Measurements from ENCODE around the gene MUC5B.

MUC5B gene

DNA sequence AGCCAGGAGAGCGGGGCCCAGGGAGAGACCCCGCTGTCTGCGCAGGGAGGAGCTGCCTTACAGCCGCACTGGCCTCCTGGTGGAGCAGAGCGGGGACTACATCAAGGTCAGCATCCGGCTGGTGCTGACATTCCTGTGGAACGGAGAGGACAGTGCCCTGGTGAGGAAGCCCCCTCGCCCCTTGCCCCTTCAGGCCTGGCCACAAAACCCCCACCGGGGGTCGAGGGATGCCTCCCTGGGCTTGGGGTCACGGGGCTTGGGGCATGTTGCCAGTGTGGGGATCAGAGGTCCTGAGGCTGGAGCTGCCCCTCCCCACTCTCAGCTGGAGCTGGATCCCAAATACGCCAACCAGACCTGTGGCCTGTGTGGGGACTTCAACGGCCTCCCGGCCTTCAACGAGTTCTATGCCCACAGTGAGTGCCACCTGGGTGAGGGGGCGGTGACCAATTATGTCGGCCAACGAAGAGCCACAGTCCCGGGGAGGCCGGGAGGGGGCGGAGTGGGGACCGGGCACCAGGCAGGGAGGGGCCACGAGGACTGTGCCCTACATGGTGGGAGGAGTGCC is 4.2 kb downstream of the MUC5B start:
- no peak overlapping the region for H3K27ac Mint-ChIP-seq
- H3K4me1 Mint-ChIP-seq: peaks cover 0 to 2% of the 10 kb centered on the region in 2 donors
- peaks cover 4 to 19% of the 10 kb centered on the region in 2 donors for H3K27me3 Mint-ChIP-seq
- ATAC-seq (replicated peaks) (no peak), DNase-seq (no peak)
- H3K4me3 Mint-ChIP-seq: no peak overlapping the region
- no peaks in the 10 kb centered on the region for H3K9me3 Mint-ChIP-seq
- no peaks in the 10 kb centered on the region for H3K36me3 Mint-ChIP-seq

DNA sequence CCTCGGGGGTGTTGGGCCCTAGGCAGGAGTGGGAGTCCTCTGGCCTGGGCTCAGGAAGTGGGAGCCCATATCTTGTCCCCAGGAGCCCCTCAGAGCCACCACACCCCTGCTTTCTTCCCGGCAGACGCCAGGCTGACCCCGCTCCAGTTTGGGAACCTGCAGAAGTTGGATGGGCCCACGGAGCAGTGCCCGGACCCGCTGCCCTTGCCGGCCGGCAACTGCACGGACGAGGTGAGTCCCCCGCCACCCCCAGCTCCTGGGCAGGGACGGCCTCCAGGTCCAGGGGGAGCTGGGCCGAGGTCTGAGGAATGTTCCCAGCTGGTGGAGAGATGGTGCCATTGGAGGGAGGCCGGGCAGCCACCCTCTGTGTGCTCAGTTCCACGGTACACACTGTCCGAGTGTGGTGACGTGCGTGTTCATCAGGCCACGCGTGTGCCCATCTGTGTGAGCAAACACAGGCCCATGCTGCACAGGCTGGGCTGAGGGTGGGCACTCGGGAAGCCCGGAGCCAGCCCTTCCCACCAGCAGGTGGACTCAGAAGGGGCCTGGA is 4.8 kb downstream of the MUC5B start:
- DNase-seq (no peak), ATAC-seq (replicated peaks) (no peak)
- H3K27ac Mint-ChIP-seq: no peak overlapping the region
- H3K27me3 Mint-ChIP-seq: peaks cover 4 to 19% of the 10 kb centered on the region in 2 donors
- H3K36me3 Mint-ChIP-seq: no peaks in the 10 kb centered on the region
- H3K4me1 Mint-ChIP-seq: peaks cover 0 to 2% of the 10 kb centered on the region in 2 donors
- no peaks in the 10 kb centered on the region for H3K9me3 Mint-ChIP-seq
- H3K4me3 Mint-ChIP-seq: no peak overlapping the region

DNA sequence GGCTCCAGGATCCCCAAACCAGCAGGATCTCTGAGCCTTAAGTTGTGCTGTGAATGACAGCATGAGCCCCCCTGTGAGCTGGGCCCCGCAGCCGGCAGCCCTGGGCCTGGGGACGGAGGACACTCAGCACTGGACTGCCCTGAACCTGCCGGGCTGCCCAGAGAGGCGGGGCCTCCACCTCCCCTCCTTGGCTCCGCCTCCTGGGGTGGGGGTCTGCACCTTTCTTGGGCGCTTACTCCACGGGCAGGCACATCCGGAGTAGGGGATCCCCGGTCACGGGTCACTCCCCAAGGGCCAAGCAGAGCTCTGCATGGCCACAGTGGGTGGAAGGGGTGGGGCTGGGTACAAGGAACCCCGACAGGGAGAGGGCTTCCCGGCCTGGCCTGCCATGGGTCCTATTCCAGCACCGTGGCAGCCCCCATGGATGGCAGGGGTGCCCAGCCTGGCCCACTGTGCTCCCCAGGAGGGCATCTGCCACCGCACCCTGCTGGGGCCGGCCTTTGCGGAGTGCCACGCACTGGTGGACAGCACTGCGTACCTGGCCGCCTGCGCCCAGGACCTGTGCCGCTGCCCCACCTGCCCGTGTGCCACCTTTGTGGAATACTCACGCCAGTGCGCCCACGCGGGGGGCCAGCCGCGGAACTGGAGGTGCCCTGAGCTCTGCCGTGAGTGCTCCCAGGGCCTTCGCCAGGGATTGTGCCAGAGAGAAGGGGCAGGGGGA is 5.4 kb downstream of the MUC5B start:
- H3K9me3 Mint-ChIP-seq: no peaks in the 10 kb centered on the region
- no peaks in the 10 kb centered on the region for H3K36me3 Mint-ChIP-seq
- no peak for ATAC-seq (replicated peaks)
- H3K27ac Mint-ChIP-seq: no peak overlapping the region
- H3K4me1 Mint-ChIP-seq: peaks cover 0 to 2% of the 10 kb centered on the region in 2 donors
- H3K27me3 Mint-ChIP-seq: peaks cover 4 to 14% of the 10 kb centered on the region in 2 donors
- DNase-seq: no peak
- H3K4me3 Mint-ChIP-seq: no peak overlapping the region

DNA sequence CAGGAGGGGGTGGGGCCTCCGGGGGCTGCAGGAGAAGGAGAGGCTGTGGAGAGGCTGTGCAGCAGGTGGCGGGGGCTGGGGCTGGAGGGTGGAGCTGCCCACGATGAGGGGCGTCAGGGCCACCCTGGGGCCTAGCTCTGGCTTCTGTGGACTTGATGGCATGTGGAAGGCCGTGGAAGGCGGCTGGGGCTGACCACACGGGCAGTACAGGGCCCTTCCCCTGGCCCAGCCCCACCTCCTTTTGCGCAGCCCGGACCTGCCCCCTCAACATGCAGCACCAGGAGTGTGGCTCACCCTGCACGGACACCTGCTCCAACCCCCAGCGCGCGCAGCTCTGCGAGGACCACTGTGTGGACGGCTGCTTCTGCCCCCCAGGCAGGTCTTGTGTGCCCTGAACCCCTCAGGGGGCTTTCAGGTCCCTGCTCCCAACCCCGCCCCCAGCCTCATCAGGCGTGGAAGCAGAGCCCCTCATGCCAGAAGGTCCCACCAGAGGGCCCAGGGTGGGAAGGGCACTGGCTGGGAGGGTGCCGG is 6.1 kb downstream of the MUC5B start:
- Mint-ChIP-seq H3K4me1 (peaks cover 0 to 2% of the 10 kb centered on the region in 2 donors), H3K9me3 (no peaks in the 10 kb centered on the region), H3K4me3 (no peak overlapping the region), H3K27me3 (peaks cover 3 to 9% of the 10 kb centered on the region in 2 donors), H3K36me3 (no peaks in the 10 kb centered on the region), H3K27ac (no peak overlapping the region)
- DNase-seq (no peak), ATAC-seq (replicated peaks) (no peak)

DNA sequence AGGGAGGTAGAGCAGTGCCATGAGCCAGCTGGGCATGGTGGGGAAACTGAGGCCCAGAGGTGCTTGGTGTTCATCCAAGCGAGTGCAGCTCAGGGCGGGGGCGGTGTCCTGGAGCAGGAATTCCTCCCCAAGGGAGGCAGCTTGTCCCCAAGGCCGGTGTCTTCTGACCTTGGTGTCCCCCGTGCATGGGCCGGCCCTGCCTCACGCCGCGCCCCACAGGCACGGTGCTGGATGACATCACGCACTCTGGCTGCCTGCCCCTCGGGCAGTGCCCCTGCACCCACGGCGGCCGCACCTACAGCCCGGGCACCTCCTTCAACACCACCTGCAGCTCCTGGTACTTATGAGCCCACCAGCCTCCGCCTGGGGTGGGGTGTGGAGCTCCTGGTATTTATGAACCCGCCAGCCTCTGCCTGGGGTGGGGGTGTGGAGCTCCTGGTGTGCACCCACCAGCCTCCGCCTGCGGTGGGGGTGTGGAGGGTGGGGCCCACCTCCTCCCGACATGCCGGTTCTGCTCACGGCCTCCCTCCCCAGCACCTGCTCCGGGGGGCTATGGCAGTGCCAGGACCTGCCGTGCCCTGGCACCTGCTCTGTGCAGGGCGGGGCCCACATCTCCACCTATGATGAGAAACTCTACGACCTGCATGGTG is 6.7 kb downstream of the MUC5B start:
- DNase-seq (no peak), ATAC-seq (replicated peaks) (no peak)
- Mint-ChIP-seq H3K27me3 (peaks cover 0 to 6% of the 10 kb centered on the region in 2 donors), H3K4me3 (no peak overlapping the region), H3K36me3 (no peaks in the 10 kb centered on the region), H3K4me1 (peaks cover 0 to 2% of the 10 kb centered on the region in 2 donors), H3K9me3 (no peaks in the 10 kb centered on the region), H3K27ac (no peak overlapping the region)

DNA sequence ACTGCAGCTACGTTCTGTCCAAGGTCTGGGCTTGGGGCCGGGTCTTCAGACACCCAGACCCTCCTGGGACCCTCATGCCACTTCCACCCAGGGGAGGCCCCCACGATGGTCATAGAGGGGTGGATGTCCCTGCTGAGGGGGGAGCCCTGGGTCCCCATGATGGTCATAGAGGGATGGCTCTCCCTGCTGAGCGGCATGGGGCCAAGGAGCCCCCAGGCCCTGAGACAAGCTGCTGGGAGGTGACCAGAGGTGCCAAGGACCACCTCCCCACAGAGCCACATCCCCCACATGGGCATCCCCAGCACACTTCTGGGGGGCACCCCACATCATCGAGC is 7.2 kb downstream of the MUC5B start:
- Mint-ChIP-seq H3K27me3 (peaks cover 0 to 6% of the 10 kb centered on the region in 2 donors), H3K4me3 (no peak overlapping the region), H3K9me3 (no peaks in the 10 kb centered on the region), H3K27ac (no peak overlapping the region), H3K4me1 (peaks cover 0 to 2% of the 10 kb centered on the region in 2 donors), H3K36me3 (no peaks in the 10 kb centered on the region)
- ATAC-seq (replicated peaks): no peak
- DNase-seq: no peak

DNA sequence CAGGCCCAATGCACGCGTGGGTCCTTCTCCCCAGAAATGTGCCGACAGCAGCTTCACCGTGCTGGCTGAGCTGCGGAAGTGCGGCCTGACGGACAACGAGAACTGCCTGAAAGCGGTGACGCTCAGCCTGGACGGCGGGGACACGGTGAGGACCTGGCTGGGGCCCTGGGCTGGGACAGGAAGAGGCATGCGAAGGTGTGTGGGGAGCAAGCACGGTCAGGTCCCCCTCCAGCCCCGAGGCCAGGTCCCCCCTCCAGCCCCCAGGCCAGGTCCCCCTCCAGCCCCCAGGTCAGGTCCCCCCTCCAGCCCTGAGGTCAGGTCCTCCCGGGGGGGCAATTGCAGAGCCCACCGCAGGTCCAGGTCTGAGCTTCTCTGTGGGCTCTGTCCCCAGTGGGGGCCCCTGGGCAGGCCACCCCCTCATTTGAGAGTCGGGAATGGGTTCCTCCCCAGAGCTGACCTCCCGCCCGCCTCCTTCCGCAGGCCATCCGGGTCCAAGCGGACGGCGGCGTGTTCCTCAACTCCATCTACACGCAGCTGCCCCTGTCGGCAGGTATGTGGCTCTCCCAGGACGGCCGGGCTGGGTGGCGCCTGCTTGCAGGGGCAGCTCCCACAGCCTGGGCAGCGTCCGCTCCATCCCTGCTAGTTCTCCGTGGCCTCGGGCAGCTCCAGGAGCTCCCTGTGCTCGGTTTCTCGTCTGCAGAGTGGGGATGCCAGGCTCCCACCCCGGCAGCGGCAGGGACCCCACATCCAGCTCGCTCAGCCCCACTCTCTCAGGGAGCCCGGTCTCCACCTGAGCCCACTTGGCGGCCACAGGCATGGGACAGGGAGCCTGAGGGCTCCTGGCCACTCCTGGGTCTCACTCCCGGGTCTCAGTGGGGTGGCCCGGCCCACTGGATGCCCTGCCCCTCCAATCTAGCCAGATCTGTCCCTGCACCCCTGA is 7.9 kb downstream of the MUC5B start:
- peaks cover 0 to 2% of the 10 kb centered on the region in 2 donors for H3K4me1 Mint-ChIP-seq
- no peaks in the 10 kb centered on the region for H3K36me3 Mint-ChIP-seq
- no peak overlapping the region for H3K4me3 Mint-ChIP-seq
- peaks cover 0 to 6% of the 10 kb centered on the region in 2 donors for H3K27me3 Mint-ChIP-seq
- no peak overlapping the region for H3K27ac Mint-ChIP-seq
- H3K9me3 Mint-ChIP-seq: no peaks in the 10 kb centered on the region
- no peak for DNase-seq
- no peak for ATAC-seq (replicated peaks)

DNA sequence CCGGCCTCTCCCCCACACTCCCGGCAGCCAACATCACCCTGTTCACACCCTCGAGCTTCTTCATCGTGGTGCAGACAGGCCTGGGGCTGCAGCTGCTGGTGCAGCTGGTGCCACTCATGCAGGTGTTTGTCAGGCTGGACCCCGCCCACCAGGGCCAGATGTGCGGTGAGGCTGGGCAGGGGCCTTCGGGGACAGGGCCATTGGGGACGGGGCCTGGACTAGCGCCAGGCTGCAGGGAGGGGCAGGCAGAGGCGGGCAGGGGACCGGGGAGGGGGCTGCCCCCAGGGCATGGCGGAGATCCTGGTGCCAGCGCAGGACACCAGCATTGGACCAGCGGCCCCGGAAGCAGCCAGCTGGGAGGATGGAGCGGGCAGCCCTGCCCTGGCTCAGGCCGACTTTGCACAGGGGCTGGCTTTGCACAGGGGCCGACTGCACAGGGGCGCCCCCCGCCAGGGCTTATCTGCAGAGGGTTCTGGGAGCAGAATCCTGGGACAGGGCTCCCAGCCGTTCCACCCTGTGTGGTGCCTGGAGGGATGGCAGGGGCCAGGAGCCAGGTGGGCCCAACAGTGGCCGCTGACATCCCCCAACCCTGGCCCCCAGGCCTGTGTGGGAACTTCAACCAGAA is 8.6 kb downstream of the MUC5B start:
- Mint-ChIP-seq H3K9me3 (no peaks in the 10 kb centered on the region), H3K4me1 (peaks cover 0 to 2% of the 10 kb centered on the region in 2 donors), H3K36me3 (no peaks in the 10 kb centered on the region), H3K27me3 (peaks cover 0 to 6% of the 10 kb centered on the region in 2 donors), H3K27ac (no peak overlapping the region), H3K4me3 (no peak overlapping the region)
- ATAC-seq (replicated peaks) (peak in 1 of 2 donors; percentile 35), DNase-seq (no peak)

DNA sequence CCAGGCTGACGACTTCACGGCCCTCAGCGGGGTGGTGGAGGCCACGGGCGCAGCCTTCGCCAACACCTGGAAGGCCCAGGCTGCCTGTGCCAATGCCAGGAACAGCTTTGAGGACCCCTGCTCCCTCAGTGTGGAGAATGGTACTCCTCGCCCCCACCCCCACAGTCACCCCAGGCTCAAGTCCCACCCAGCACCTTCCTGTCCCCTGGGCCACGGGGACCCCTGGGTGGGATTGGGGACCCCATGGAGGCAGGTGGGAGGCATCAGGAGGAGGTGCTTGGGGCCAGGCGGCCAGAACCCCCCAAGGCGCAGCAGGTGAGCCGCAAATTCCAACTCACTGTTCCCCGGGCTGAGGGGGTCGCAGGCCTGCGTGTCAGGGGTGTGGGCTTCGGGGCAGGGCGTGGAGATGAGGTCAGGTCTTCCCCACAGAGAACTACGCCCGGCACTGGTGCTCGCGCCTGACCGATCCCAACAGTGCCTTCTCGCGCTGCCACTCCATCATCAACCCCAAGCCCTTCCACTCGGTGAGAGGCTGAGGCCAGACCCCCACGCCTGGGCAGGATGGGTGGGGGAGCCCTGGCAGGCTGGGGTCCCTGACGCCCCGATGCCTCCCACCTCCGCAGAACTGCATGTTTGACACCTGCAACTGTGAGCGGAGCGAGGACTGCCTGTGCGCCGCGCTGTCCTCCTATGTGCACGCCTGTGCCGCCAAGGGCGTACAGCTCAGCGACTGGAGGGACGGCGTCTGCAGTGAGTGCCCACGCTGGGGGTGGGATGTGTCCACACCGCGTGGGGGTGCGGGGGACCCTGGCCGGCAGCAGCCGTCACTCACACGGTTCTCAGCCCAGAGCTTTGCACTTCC is 9.4 kb downstream of the MUC5B start:
- peaks cover 0 to 2% of the 10 kb centered on the region in 2 donors for H3K4me1 Mint-ChIP-seq
- no peak for DNase-seq
- H3K27ac Mint-ChIP-seq: no peak overlapping the region
- peaks cover 0 to 6% of the 10 kb centered on the region in 2 donors for H3K27me3 Mint-ChIP-seq
- no peaks in the 10 kb centered on the region for H3K36me3 Mint-ChIP-seq
- ATAC-seq (replicated peaks): no peak
- H3K9me3 Mint-ChIP-seq: no peaks in the 10 kb centered on the region
- H3K4me3 Mint-ChIP-seq: no peak overlapping the region

DNA sequence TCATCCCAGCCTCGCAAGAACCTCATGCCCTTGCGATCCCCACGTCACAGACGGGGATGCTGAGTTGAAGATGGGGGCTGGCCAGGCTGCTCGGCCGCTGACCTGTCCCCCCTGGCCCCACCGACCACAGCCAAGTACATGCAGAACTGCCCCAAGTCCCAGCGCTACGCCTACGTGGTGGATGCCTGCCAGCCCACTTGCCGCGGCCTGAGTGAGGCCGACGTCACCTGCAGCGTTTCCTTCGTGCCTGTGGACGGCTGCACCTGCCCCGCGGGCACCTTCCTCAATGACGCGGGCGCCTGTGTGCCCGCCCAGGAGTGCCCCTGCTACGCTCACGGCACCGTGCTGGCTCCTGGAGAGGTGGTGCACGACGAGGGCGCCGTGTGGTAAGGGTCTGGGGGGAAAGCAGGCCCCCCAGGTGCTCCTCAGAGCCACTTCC is 10.0 kb downstream of the MUC5B start:
- Mint-ChIP-seq H3K27me3 (peaks cover 0 to 6% of the 10 kb centered on the region in 2 donors), H3K27ac (no peak overlapping the region), H3K36me3 (no peaks in the 10 kb centered on the region), H3K4me3 (no peak overlapping the region), H3K4me1 (peaks cover 0 to 2% of the 10 kb centered on the region in 2 donors), H3K9me3 (no peaks in the 10 kb centered on the region)
- DNase-seq (no peak), ATAC-seq (replicated peaks) (no peak)

DNA sequence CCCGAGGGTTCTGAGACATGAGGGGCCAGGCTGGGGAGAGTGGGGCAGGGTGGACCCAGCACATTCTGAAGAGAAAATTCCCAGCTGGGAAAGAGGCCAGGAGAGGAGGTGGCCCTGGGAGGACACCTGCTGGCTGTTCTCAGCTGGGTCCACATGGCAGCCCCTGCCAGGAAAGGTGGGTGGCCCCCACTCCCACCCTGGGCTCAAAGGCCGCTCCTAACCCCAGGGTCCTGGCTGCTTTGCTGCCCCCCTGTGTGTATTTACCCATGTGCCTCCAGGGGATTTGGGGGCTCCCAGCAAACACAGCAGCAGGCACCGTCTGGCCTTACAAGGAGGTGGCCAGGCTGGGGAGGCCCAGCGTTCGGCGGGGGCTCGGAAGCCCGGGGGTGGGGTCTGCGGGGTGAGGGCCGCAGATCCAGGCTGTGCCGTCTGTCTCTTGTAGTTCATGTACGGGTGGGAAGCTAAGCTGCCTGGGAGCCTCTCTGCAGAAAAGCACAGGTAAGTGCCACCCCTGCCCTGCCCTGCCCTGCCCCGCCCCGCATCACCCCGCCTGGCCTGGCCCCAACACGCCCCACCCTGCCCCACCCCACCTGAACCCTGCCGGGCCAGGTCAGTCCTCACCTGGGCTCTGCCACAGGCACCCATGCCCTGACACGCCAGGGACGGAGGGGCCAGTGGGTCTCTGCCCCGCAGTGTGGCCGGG is 10.6 kb downstream of the MUC5B start:
- no peaks in the 10 kb centered on the region for H3K36me3 Mint-ChIP-seq
- H3K27me3 Mint-ChIP-seq: peaks cover 0 to 6% of the 10 kb centered on the region in 2 donors
- ATAC-seq (replicated peaks): no peak
- H3K4me3 Mint-ChIP-seq: no peak overlapping the region
- peaks cover 0 to 2% of the 10 kb centered on the region in 2 donors for H3K4me1 Mint-ChIP-seq
- DNase-seq: no peak
- H3K9me3 Mint-ChIP-seq: no peaks in the 10 kb centered on the region
- no peak overlapping the region for H3K27ac Mint-ChIP-seq

DNA sequence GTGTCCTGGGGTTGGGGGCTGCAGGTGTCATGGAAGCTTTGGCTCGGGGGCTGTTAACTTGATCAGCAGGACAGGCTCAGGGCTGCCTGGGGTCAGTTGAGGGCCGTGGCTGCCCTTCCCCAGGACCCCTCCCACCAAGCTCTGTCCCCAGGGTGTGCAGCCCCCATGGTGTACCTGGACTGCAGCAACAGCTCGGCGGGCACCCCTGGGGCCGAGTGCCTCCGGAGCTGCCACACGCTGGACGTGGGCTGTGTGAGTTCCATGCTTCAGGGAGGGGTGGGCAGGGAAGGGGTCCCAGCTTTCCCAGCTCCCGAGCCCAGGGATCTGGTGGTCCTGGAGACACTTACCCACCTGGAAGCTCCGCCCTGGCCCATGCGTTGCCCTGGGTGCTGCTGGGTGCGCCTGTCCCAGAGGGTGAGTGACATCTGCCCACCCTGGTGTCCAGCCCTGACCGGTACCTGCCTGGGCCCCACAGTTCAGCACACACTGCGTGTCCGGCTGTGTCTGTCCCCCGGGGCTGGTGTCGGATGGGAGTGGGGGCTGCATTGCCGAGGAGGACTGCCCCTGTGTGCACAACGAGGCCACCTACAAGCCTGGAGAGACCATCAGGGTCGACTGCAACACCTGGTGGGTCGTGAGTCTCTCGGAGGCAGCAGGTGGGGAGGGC is 11.3 kb downstream of the MUC5B start:
- Mint-ChIP-seq H3K9me3 (no peaks in the 10 kb centered on the region), H3K36me3 (no peaks in the 10 kb centered on the region), H3K4me1 (peaks cover 0 to 2% of the 10 kb centered on the region in 2 donors), H3K27me3 (peaks cover 0 to 6% of the 10 kb centered on the region in 2 donors), H3K4me3 (no peak overlapping the region), H3K27ac (no peak overlapping the region)
- no peak for ATAC-seq (replicated peaks)
- no peak for DNase-seq

All from stimulated activated naive B cell treated with anti-CD40 and anti-IgM and Interleukin-4, amounts not matched to agents 10 μg/mL and 1 μg/mL and 100 μg/mL, for 72 hours (primary cell).